GM18951 (cell line): ENCODE measurements around the gene HRCT1.

Experiments used
- POLR2A ChIP-seq: IDR thresholded peaks from 4 replicates; pipeline ENCODE4 v1.6.1; 2011; ENCODE audit warnings: mild to moderate bottlenecking; ENCODE audit not compliant: insufficient read length, insufficient read depth; ENCODE audit errors: extremely low read depth
- in situ Hi-C: fragments of 300-500 bp; cut with MboI; formaldehyde crosslinking; loops from one replicate; pipeline ENCODE4 v1.12.0; 2022; ENCODE audit warnings: low sequenced_read_pairs, mixed read lengths, inconsistent platforms; ENCODE audit not compliant: unreplicated experiment

The HRCT1 gene

DNA sequence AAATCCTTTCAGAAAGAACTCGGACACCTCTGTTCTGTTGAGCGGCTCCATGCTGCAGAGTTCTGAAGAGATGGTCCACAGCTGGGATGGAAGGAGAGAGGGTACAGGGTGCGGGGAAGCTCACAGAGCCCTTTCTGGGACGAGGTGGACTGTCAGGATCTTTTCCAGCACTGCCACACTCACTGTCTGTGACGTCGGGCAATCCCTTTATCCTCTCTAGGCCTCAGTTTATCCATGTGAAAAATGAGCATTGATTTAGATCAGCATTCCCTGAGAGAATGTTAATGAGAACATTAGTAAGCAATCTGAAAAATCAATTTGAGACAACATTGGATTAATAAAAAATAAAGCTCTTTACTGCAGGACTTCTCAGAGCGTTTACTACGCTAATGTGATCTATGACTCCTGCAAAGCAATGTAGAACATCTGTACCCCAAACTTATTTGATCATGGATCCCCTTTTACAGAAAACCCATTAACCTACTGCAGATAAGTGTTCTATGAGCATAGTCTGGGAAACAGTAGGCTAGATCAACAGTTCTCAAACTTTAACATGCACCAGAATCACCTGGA lies 35.6 kb upstream of the HRCT1 start, which contains the start of gene OR13J1:
OR13J1 (minus strand) TSS at position 51 of the 573 bp plus-strand sequence; CDS start at position 51, 0 bp downstream.
- in situ Hi-C loops, result no loop called here
- TF ChIP-seq POLR2A, result no peak

DNA sequence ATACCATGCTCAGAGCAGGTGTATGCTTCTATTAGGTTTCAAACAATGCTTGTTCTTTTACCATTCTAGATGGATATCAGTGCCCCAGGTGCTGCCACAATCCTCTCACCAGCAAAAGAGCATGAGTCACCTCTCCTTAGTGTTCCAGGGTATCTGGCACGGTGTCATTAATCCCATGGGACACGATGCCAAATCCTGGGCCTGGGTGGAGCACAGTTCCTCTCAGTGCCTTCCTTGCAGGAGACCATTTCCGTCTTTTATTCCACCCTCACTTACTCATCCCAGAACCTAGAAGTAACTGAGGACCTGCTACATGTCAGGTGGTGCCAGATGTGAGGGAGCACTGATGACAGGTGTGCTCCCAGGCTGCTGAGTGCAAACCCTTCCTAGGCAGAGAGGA lies 34.5 kb upstream of the HRCT1 start:
- in situ Hi-C loops, result no loop called here
- no peak for TF ChIP-seq POLR2A

DNA sequence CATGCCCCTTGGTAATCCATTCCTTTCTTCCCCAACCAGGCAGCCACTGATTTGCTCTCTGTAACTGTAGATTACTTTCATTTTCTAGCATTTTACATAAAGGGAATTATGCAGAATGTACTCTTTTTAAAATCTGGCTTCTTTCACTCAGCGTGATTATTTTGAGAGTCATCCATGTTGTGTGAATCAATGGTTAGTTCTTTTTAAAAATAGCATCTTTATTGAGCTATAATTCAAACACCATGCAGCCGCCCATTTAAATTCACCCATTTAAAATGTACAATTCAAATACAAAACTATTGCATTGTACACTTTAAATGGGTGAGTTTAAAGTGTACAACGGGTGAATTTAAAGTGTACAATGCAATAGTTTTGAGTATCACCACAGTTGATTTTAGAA lies 33.5 kb upstream of the HRCT1 start:
- in situ Hi-C loops, result no loop called here
- TF ChIP-seq POLR2A, result no peak

DNA sequence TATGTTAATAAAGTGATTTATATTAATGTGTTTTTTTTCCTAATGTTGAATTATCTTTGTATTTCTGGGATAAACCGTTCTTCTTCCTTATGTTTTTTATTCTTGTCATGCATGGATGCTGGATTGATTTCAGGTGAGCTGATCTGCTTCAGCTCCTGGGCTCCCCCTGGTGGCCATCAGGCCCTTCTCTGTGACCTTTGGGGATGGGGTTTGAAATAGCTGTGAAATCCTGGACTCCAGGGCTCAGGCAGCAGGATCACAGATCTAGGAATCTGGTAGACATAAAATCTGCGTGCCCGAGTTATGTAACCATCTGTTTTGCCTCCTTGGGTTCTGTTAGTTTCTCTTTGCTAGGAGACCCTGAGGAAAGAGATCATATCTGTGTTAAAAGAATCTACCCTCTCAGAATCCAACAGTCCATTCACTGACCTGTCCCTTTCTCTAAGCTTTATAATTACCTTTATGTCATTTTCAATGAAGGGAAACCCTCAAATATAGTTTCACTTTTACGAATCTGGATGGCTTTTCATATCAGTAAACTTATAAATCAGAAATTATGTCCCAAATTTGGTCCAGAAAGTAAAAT lies 23.6 kb upstream of the HRCT1 start:
- TF ChIP-seq POLR2A, result no peak
- in situ Hi-C loops, result loop anchor here (25.0 kb wide), 1 partner anchor 95 kb away; the partner anchor contains the start of gene NPR2

DNA sequence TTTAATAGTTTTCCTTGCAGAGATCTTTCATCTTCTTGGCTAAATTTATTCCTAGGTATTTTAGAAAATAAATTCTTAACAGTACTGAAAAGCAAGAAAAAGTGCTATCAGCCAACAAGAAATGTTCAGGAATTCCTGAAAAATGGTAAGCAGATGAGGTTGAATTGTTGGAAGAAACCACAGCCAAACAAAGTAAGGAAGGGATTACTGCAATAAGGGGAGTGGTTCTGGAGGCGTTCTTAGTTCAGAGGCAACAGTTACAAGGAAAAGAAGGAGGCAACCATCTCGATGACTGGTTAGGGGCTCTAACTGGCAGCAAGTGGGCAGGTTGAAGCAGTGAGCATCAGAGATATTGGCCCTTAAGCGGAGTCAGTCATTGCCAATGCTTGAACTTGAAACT lies 23.0 kb upstream of the HRCT1 start:
- in situ Hi-C loops, result loop anchor here (25.0 kb wide), 1 partner anchor 96 kb away; the partner anchor contains the start of gene NPR2
- no peak for TF ChIP-seq POLR2A

DNA sequence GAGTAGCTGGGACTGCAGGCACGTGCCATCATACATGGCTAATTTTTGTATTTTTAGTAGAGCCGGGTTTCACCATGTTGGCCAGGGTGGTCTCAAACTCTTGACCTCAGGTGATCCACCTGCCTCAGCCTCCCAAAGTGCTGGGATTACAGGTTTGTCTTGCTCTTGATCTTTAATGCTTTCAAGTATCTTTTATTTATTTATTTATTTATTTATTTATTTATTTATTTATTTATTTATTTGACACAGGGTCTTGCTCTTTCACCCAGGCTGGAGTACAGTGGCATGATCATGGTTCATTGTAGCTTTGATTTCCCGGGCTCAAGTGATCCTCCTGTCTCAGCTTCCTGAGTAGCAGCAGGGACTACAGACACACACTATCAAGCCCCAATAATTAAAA lies 21.1 kb upstream of the HRCT1 start:
- in situ Hi-C loops, result loop anchor here (25.0 kb wide), 1 partner anchor 98 kb away; the partner anchor contains the start of gene NPR2

DNA sequence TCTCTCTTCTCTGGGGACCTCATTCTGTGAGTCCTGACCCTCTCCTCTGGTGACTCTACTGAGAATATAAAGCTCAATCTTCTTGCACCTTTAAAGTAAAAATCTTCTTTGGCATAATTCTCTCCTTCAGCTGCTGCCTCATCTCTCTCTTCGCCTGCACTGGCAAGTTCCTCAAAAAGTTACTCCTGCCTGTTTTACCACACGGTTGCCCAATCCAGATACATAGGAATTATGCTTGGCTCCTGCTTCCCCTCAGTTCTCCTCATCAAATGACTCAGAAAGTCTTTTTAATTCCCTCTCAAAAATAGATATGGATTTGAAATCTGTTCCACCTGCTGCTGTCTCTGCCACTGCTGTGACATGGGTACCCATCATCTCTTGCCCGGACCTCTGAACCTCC lies 14.4 kb upstream of the HRCT1 start:
- TF ChIP-seq POLR2A, result no peak
- in situ Hi-C loops, result loop anchor here (25.0 kb wide), 1 partner anchor 104 kb away; the partner anchor contains the start of gene NPR2

DNA sequence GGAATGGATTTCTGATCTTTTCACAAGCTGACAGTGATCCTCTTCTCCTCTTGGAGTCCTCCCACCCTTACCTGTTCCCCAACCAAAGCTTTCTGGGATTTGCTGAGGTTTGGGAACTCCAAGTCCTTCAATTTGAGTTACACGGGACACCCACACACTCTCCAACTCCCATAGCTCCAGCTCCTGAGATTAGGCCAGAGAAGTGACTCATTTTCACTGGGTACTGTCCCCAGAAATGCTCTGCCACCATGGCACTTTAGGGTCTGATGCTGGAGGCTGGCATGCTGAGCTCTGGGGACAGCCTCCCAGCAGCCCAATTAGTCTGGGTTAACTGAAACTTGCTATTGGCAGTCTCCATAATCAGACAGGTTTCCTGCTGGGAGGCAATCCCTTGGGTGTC lies 14.0 kb upstream of the HRCT1 start:
- TF ChIP-seq POLR2A, result no peak
- in situ Hi-C loops, result loop anchor here (25.0 kb wide), 1 partner anchor 105 kb away; the partner anchor contains the start of gene NPR2

DNA sequence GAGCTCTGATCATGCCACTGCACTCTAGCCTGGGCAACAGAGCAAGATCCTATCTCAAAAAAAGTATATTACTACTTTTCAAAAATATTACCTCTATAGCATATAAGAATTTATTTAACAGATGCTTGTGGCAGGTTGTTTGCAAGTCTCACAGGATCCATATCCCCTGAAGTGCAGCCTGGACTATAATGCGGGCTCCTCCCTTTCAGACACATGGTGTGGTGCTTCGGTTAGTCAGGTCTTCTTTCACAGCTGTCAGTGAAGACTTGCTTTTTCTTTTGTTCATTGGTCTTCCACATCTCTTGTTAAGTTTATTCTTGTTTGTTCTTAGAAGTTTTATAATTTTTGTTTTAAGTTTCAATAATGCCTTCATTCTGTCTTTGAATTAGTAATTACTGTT lies 9.4 kb upstream of the HRCT1 start:
- in situ Hi-C loops, result loop anchor here (25.0 kb wide), 1 partner anchor 109 kb away; the partner anchor contains the start of gene NPR2
- TF ChIP-seq POLR2A, result no peak

DNA sequence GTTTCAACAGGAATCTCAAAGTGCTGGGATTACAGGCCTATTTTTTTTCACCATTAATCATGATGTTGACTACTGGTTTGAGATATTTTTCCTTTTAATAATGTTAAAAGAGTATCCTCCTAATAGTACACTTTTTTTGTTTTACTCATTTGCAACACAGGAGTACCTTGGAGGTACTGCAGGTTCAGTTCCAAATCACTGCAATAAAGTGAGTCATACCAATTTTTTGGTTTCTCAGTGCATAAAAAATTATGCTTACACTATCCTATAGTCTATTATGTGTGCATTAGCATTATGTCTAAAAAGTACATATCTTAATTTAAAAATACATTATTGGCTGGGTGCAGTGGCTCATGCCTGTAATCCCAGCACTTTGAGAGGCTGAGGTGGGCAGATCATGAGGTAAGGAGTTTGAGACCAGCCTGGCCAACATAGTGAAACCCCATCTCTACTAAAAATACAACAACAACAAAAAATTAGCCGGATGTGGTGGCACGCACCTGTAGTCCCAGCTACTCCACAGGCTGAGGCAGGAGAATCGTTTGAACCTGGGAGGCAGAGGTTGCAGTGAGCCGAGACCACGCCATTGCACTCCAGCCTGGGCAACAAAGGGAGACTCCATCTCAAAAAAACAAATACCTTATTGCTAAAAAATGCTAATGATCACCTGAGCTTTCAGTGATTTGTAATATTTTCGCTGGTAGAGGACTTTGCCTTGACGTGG lies 8.5 kb upstream of the HRCT1 start:
- in situ Hi-C loops, result loop anchor here (25.0 kb wide), 1 partner anchor 110 kb away; the partner anchor contains the start of gene NPR2

DNA sequence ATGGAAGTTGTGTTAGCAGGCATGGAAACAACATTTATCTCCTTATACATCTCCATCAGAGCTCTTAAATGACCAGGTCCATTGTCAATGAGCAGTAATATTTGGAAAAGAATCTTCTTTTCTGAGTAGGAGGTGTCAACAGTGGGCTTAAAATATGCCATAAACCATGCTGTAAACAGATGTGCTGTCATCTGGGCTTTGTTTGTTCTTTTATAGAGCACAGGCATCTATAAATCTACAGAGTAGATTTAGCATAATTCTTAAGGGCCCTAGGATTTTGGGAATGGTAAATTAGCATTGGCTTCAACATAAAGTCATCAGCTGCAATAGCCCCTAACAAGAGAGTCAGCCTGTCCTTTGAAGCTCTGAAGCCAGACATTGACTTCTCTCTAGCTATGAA lies 7.7 kb upstream of the HRCT1 start:
- TF ChIP-seq POLR2A, result no peak
- in situ Hi-C loops, result loop anchor here (25.0 kb wide), 1 partner anchor 111 kb away; the partner anchor contains the start of gene NPR2

DNA sequence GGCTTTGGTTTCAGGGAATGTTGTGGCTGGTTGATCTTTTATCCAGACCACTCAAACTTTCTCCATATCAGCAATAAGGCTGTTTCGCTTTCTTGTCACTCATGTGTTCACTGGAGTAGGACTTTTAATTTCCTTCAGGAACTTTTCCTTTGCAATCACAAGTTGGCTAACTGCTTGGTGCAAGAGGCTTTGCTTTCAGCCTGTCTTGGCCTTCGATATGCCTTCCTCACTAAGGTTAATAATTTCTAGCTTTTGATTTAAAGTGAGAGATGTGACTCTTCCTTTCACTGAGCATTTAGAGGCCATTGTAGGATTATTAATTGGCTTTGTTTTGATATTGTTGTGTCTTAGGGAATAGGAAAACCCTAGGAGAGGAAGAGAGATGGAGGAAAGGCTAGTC lies 7.0 kb upstream of the HRCT1 start:
- TF ChIP-seq POLR2A, result no peak
- in situ Hi-C loops, result loop anchor here (25.0 kb wide), 1 partner anchor 112 kb away; the partner anchor contains the start of gene NPR2

DNA sequence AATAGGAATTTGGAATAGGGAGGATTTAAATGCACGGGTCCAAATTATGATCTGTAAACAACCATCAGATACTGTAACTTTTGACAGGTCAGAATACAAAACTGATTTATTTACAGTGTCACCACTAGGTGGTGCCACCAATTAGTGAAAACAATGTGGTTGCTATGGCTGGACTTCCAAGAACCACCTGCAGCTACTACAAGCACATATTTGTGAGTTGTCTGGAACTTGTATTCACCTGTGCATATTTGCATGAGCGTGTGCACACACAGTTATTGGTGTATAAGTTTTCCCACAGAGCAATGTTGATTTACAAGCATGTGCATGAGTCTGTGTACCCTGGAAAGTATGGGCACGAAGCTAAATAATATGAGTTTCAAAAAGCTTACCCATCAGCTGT lies 3.0 kb upstream of the HRCT1 start:
- in situ Hi-C loops, result no loop called here

More for the DNA sequence above, 3.0 kb upstream of the HRCT1 start:
- no peak for TF ChIP-seq POLR2A
